Prostate gland (tissue), 2 donors: Measurements from ENCODE around the gene IBSP. TPM values are rescaled to one million over a fixed set of nuclear protein-coding genes. Genes with fewer than 3 reads are reported as not detected.
A peak's percentile ranks its signal among the peaks of the same experiment; 100 is the strongest.

Experiments used
- DNase-seq: peaks from one replicate; pipeline ENCODE4 v3.0.0-alpha.2; 2019; ENCODE audit warnings: low spot score
- H3K27ac ChIP-seq, 2 donors: fragments of 200-600 bp; sonication (generic); 2 replicates each; pipeline ENCODE4 v1.5.1; 2017 to 2019
- H3K27me3 ChIP-seq: fragments of 200-600 bp; sonication (generic); replicated peaks from 2 replicates; pipeline ENCODE4 v1.5.1; 2019; ENCODE audit not compliant: insufficient read depth
- H3K36me3 ChIP-seq, 2 donors: fragments of 200-600 bp; sonication (generic); 1 replicate in 1 of 2; 2 replicates in 1 of 2; pipeline versions ENCODE4 v1.5.1 to v1.8.1; 2017 to 2019
- H3K4me1 ChIP-seq: fragments of 200-600 bp; sonication (generic); replicated peaks from 2 replicates; pipeline ENCODE4 v1.5.1; 2019
- H3K4me3 ChIP-seq, 2 donors: fragments of 200-600 bp; sonication (generic); 2 replicates each; pipeline ENCODE4 v1.5.1; 2017 to 2019
- H3K9me3 ChIP-seq: fragments of 200-600 bp; sonication (generic); 2 replicates; pipeline ENCODE4 v1.5.1; 2017
- CTCF ChIP-seq, 4 experiments: fragments of 200-600 bp in 2 of 4; fragments of 450-650 bp in 2 of 4; sonication (generic) in 2 of 4; IDR thresholded peaks; 1 replicate in 3 of 4; 2 replicates in 1 of 4; pipeline ENCODE4 v1.5.1; 2016 to 2019; ENCODE audit warnings: antibody characterized with exemption in 4 of 4, mild to moderate bottlenecking in 2 of 4, moderate library complexity in 2 of 4
- POLR2A ChIP-seq: fragments of 450-650 bp; IDR thresholded peaks from one replicate; pipeline ENCODE4 v1.6.1; 2016; ENCODE audit warnings: antibody characterized with exemption, mild to moderate bottlenecking
- POLR2AphosphoS5 ChIP-seq: sonication (generic); formaldehyde crosslinking; IDR thresholded peaks from one replicate; pipeline ENCODE4 v1.6.1; 2017; ENCODE audit warnings: antibody characterized with exemption
- WGBS: methylation state at CpG from one replicate; pipeline ENCODE4 v1.1.5; 2018; 5-methylcytosine and 5-hydroxymethylcytosine counted together
- intact Hi-C: fragments of 100-400 bp; cut with DNase I; formaldehyde crosslinking; loops from one replicate; pipeline ENCODE4 v1.14.2; 2022
- total RNA-seq, 2 donors: library from RNA; depleted of rRNA; stranded (reverse); fragments of >200 nt; gene quantifications; one replicate each; pipeline ENCODE4 v1.1.0, GENCODE V29; 2016

IBSP gene
- total RNA-seq, 2 donors from 2014 or later, result not detected

- Histone ChIP-seq H3K4me1 (no peaks in the 10 kb centered on the region), H3K27ac (no peak overlapping the region), H3K4me3 (no peak overlapping the region), H3K9me3 (no peaks in the 10 kb centered on the region), H3K27me3 (no peaks in the 10 kb centered on the region), H3K36me3 (no peaks in the 10 kb centered on the region)
- intact Hi-C loops, result no loop called here
- TF ChIP-seq CTCF (IDR thresholded peaks at IDR 0.05), result peak; percentile 16 to 60 (median 54)
- no peak for TF ChIP-seq POLR2A
- TF ChIP-seq POLR2AphosphoS5, result peak; percentile 46
- 15% methylated on average over 15 of the region's 15 CpGs for WGBS
- peak; percentile 59 for DNase-seq
Observed at GRCh38 chr4:87848622-87849351, 49.4 kb downstream of the IBSP start.

GRCh38 chr4:87849612-87850011 lies 50.3 kb downstream of the IBSP start:
- Histone ChIP-seq H3K4me1 (no peaks in the 10 kb centered on the region), H3K27ac (no peak overlapping the region), H3K36me3 (no peaks in the 10 kb centered on the region), H3K4me3 (no peak overlapping the region), H3K27me3 (no peaks in the 10 kb centered on the region), H3K9me3 (no peaks in the 10 kb centered on the region)
- 56% methylated on average over 4 of the region's 4 CpGs for WGBS
- no peak for DNase-seq
- intact Hi-C loops, result loop anchor here (10.0 kb wide), 1 partner anchor 195 kb away; no protein-coding TSS in a partner anchor
- TF ChIP-seq POLR2A (no peak), POLR2AphosphoS5 (no peak), CTCF (IDR thresholded peaks at IDR 0.05) (no peak)

GRCh38 chr4:87851332-87851731 lies 52.0 kb downstream of the IBSP start:
- TF ChIP-seq POLR2AphosphoS5 (no peak), POLR2A (no peak), CTCF (IDR thresholded peaks at IDR 0.05) (no peak)
- no peak overlapping the region for H3K4me3 ChIP-seq
- intact Hi-C loops, result loop anchor here (10.0 kb wide), 1 partner anchor 193 kb away; no protein-coding TSS in a partner anchor
- H3K4me1 ChIP-seq, result no peaks in the 10 kb centered on the region
- H3K27me3 ChIP-seq, result no peaks in the 10 kb centered on the region
- H3K27ac ChIP-seq, result no peak overlapping the region
- no peaks in the 10 kb centered on the region for H3K36me3 ChIP-seq
- no peak for DNase-seq
- WGBS, result 75% methylated on average over 8 of the region's 8 CpGs
- no peaks in the 10 kb centered on the region for H3K9me3 ChIP-seq

GRCh38 chr4:87851953-87852352 lies 52.6 kb downstream of the IBSP start:
- H3K9me3 ChIP-seq, result no peaks in the 10 kb centered on the region
- intact Hi-C loops, result loop anchor here (2.0 to 10.0 kb wide), 2 partner anchors 121 to 193 kb away; no protein-coding TSS in a partner anchor
- no peak for DNase-seq
- H3K36me3 ChIP-seq, result no peaks in the 10 kb centered on the region
- WGBS, result 82% methylated on average over 4 of the region's 4 CpGs
- H3K4me3 ChIP-seq, result no peak overlapping the region
- no peaks in the 10 kb centered on the region for H3K27me3 ChIP-seq
- H3K4me1 ChIP-seq, result no peaks in the 10 kb centered on the region
- H3K27ac ChIP-seq, result no peak overlapping the region
- TF ChIP-seq POLR2A (no peak), POLR2AphosphoS5 (no peak), CTCF (IDR thresholded peaks at IDR 0.05) (no peak)

- no peak overlapping the region for H3K27ac ChIP-seq
- H3K4me1 ChIP-seq, result no peaks in the 10 kb centered on the region
- H3K36me3 ChIP-seq, result no peaks in the 10 kb centered on the region
- H3K27me3 ChIP-seq, result no peaks in the 10 kb centered on the region
- H3K9me3 ChIP-seq, result no peaks in the 10 kb centered on the region
- no peak for TF ChIP-seq POLR2A
- TF ChIP-seq CTCF (IDR thresholded peaks at IDR 0.05), result peak in 3 of 4 experiments; percentile 49 to 58 (median 56)
- intact Hi-C loops, result loop anchor here (2.0 to 10.0 kb wide), 2 partner anchors 120 to 192 kb away; no protein-coding TSS in a partner anchor
- H3K4me3 ChIP-seq, result no peak overlapping the region
- under 1% methylated on average over 3 of the region's 3 CpGs for WGBS
- no peak for DNase-seq
Observed at GRCh38 chr4:87853108-87853507, 53.8 kb downstream of the IBSP start.
